Ovary (tissue), 3 donors: ENCODE data around the gene C7orf25.

Experiments
- POLR2A ChIP-seq: fragments of 450-650 bp; IDR thresholded peaks from one replicate; pipeline ENCODE4 v1.6.1; 2017; ENCODE audit warnings: antibody characterized with exemption, mild to moderate bottlenecking, moderate library complexity
- TF ChIP-seq, protein P1 (sequence below), 3 donors: fragments of 450-650 bp in 2 of 3; fragments of 200-600 bp in 1 of 3; IDR thresholded peaks; one replicate each; pipeline versions ENCODE4 v1.5.1 to v1.8.0; 2016 to 2022; ENCODE audit warnings: antibody characterized with exemption in 3 of 3, mild to moderate bottlenecking in 1 of 3
- donor health status: DM: no; HTN: no; CAD: no.

DNA sequence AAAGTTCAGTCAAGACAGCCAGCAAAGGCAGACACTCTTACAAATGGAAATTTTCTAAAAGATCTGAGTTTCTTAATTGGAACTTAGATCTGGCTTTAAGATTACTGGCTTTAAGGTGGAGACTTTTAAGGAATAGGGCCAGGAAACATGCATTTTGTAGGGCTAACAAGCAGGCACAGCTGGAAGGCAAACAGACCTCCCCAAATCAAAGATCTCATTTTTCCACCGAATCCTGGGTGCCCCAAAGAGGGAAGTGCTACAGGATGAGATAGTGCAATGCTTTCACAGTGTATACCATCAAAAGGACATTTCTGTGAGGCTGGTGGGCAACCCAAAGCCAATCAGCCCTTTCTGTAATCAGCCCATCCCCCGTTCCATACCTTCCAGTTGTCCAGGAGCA lies 47.7 kb upstream of the C7orf25 start:
- TF ChIP-seq, protein P1, sequence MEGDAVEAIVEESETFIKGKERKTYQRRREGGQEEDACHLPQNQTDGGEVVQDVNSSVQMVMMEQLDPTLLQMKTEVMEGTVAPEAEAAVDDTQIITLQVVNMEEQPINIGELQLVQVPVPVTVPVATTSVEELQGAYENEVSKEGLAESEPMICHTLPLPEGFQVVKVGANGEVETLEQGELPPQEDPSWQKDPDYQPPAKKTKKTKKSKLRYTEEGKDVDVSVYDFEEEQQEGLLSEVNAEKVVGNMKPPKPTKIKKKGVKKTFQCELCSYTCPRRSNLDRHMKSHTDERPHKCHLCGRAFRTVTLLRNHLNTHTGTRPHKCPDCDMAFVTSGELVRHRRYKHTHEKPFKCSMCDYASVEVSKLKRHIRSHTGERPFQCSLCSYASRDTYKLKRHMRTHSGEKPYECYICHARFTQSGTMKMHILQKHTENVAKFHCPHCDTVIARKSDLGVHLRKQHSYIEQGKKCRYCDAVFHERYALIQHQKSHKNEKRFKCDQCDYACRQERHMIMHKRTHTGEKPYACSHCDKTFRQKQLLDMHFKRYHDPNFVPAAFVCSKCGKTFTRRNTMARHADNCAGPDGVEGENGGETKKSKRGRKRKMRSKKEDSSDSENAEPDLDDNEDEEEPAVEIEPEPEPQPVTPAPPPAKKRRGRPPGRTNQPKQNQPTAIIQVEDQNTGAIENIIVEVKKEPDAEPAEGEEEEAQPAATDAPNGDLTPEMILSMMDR (IDR thresholded peaks at IDR 0.05), result no peak
- TF ChIP-seq POLR2A, result no peak
